K562 (cell line): ENCODE results near the gene DGKB.

Source experiments
- CBX1 ChIP-seq: sonication (generic); IDR thresholded peaks from 2 replicates; pipeline ENCODE4 v1.6.1; 2016; ENCODE audit warnings: antibody characterized with exemption, low read depth, mild to moderate bottlenecking
- HDAC2 ChIP-seq: fragments of 450-650 bp; IDR thresholded peaks from 2 replicates; pipeline ENCODE4 v1.6.1; 2016; ENCODE audit warnings: mild to moderate bottlenecking
- MLLT1 ChIP-seq, 2 experiments: fragments of 450-650 bp; IDR thresholded peaks; 2 replicates each; pipeline ENCODE4 v1.6.1; 2016
- ZBTB8A ChIP-seq: fragments of 450-650 bp; IDR thresholded peaks from 2 replicates; pipeline ENCODE4 v1.6.1; 2018; ENCODE audit warnings: mild to moderate bottlenecking, moderate library complexity; ENCODE audit not compliant: partially characterized antibody

GRCh38 chr7:14123923-14124322 lies 778.6 kb downstream of the DGKB start:
- TF ChIP-seq HDAC2 (no peak), CBX1 (no peak), MLLT1 (IDR thresholded peaks at IDR 0.05) (no peak), ZBTB8A (no peak)
